GM18517 (cell line): ENCODE measurements around the gene PHYKPL.
"Not testable (repeated sequence)": the region's sequence is repeated elsewhere in the genome, so short reads cannot be mapped to it uniquely, and the experiment has no call there.

Experiments
- ATAC-seq: cut with Tn5 transposase; IDR thresholded peaks from one replicate; pipeline ENCODE4 v1.9.1; 2021; ENCODE audit warnings: mild to moderate bottlenecking, moderate library complexity; ENCODE audit not compliant: unreplicated experiment

The PHYKPL gene

GRCh38 chr5:178208540-178209227 lies 23.9 kb downstream of the PHYKPL start:
- ATAC-seq = no peak

DNA sequence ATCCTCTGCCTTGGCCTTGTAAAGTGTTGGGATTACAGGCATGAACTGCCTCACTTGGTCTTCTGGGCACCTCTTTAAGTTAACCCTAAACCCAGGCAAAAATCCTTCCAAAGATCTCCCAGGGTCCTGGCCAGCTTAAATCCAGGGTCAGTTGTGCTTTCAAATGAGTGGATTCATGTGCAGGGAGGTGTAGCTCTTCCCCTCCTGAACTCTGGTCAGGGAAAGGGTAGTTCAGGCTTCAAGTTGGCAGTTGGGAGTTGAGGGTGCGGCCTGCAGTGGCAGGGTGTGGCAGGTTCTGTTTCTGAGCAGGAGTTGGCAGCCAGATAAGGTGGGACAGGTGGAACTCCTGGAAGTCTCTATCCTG lies 24.7 kb downstream of the PHYKPL start:
- ATAC-seq = no peak

DNA sequence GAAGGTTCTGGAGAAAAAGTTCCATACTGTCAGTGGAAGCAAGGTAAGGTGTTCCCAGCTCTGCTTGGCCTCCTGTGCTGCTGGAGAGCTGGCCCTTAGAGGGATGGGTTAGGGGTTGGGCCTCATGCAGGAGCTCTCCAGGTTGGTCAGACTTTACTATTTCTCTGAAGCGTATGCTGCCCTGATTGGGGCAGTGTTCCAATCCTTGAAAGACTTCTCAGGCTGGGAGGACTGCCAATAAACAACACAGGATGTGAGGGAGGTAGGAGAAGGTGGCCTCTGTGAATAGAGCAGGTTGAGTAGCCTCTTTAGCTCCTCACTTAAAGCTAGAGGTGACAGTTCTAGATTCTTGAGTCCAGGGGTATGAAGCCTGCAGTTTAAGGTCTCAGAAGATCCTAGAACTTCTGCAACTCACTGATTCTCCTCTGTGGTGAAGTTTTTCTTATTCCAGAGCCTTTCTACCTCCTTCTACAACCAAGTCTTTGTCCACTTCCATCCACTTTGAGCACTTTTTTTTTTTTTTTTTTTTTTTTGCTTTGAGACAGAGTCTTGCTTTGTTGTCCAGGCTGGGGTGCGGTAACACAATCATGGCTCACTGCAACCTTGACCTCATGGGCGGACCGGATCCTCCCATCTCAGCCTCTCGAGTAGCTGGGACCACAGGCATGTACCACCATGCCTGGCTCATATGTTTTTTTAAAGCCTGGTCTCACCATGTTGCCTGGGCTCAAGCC lies 25.3 kb downstream of the PHYKPL start:
- ATAC-seq = no peak

GRCh38 chr5:178206166-178207101 lies 26.2 kb downstream of the PHYKPL start:
- no peak for ATAC-seq

GRCh38 chr5:178205749-178206047 lies 26.9 kb downstream of the PHYKPL start:
- ATAC-seq = no peak

DNA sequence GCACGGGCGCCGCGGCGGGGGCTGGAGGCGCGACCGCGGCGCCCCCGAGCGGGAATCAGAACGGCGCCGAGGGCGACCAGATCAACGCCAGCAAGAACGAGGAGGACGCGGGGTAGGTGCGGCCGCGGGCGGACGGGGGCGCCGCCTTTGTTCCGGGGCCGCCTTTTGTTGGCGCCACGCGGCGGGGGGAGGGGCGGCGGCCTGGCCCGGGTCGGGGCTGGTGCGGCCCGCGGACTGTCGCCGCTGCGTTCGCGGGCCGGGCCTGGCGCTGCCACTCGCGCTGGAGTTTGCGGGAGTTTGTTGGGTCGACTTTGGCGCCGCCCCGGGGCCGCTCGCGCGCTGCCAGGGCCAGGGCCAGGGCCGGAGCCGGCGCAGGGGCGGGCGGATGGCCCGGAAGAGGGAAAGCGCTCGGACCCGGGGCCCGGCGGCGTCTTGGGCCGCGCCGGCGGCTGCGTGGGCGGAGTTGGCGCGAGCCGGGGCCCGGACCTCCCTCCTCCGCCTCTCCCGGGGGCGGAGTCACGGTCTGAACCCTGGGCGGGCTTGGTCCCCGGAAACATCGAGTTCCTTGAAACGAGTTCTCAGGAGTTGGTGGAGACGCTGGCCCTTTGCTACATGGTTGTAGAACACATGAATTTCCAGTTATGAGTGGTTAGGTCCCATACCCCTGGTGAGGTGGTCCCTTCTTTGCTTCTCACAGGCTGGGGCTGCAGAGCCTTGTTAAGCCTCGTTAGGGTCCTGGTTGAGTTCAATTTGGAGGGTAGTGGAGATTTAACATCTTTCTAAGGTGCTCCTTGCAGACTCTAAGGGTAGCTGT lies 27.5 kb downstream of the PHYKPL start:
- ATAC-seq = peak; percentile 36

GRCh38 chr5:178204182-178204934 lies 28.2 kb downstream of the PHYKPL start, which contains the start of gene HNRNPAB:
Gene HNRNPAB, plus strand, starts transcription at chr5:178204533. Its CDS starts 305 bp downstream, at chr5:178204838.
- ATAC-seq = peak; percentile 82

DNA sequence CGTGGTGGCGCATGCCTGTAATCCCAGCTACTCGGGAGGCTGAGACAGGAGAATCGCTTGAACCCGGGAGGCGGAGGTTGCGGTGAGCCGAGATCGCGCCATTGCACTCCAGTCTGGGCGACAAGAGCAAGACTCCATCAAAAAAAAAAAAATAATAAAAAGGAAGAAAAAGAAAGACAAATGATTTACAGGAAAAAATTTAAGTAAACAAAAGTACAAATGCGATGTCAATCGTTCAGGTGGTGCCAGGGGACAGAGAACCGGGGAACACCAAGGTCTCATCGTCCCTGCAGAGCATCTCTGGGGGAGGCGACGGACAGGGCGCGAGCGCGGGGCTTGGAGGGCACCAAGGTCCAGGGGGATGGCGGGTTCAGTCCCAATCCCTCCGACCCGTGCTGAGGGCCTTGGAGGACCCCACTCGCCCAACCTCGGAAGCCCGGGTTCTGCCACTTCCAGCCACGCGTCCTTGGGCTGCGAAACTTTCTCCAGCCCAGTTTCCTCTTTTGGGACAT lies 28.9 kb downstream of the PHYKPL start:
- ATAC-seq = no peak

GRCh38 chr5:178202541-178202940 lies 30.1 kb downstream of the PHYKPL start:
- ATAC-seq = no peak

DNA sequence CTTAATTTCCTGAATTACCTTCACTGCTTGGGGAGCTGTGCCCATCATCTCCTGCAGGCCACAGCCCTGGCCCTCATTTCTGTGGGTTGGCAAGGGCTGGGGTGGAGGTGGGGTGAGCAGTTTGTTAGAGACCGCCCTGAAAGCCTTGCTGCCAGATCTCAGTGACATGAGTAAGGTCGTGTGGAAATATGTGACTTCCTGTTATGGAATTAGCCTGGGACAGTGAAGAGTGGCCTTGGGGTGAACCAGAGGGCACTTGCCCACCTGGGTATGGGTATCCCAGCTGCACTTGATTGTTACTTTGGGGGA lies 30.7 kb downstream of the PHYKPL start:
- ATAC-seq = no peak

- no peak for ATAC-seq
These were observed 31.2 kb downstream of the PHYKPL start for GRCh38 chr5:178201221-178201926.

GRCh38 chr5:178199581-178200434 lies 32.8 kb downstream of the PHYKPL start:
- ATAC-seq = no peak

DNA sequence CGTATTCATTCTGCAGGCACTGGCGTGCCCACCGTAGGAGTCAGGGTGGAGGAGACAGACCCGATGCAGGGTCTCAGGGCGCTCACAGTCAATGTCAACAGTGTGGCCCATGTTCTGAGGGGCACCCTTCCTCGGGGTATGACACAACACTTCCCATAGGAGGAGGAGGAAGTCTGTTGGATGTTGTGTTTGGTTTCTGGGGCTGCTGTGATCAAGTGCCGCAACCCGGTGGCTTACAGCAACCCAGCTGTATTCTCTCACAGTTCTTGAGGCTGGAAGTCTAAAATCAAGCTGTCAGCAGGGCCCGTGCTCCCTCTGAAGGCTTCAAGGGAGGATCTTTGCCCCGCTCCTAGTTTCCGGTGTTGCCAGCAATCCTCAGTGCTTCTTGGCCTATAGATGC lies 33.9 kb downstream of the PHYKPL start:
- no peak for ATAC-seq

DNA sequence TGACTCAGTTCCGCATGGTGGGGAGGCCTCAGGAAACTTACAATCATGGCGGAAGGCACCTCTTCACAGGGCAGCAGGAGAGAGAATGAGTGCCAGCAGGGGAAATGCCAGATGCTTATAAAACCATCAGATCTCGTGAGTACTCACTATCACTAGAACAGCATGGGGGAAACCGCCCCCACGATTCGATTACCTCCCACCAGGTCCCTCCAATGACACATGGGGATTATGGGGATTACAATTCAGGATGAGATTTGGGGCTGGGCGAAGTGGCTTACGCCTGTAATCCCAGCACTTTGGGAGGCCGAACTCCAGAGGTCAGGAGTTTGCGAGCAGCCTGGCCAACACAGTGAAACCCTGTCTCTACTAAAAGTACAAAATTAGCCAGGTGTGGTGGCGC lies 34.5 kb downstream of the PHYKPL start:
- ATAC-seq = not testable (repeated sequence)

GRCh38 chr5:178196986-178197385 lies 35.6 kb downstream of the PHYKPL start:
- no peak for ATAC-seq

DNA sequence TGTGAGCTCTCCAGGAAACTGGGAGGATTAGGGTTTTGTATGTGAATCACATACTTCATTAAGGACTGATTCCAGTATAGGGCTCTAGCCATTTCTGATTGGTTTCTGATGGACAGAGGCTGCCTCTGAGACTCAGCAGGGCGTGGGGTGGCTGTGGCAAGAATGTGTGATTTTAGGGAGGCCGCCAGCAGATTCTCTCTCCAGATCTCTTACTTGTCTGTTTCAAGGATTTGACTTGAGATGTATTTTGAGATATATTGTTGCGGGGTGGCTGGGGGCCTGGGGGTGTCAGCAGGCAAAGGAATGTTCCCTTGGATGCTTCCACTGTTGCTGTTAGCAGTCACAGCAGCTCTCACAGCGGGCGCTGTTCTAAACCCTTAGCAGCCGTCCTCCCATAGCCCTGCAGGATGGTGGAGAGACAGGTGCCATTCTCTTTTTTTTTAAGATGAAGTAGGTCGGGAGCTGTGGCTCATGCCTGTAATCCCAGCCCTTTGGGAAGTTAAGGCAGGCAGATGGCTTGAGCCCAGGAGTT lies 36.3 kb downstream of the PHYKPL start:
- no peak for ATAC-seq

GRCh38 chr5:178194026-178194425 lies 38.6 kb downstream of the PHYKPL start:
- no peak for ATAC-seq

- no peak for ATAC-seq
These were observed 39.3 kb downstream of the PHYKPL start for GRCh38 chr5:178193251-178193809.
